ENCODE measurements around the gene PIR.

GRCh38 chrX:15437724-15438123, 55.4 kb downstream of the PIR start:
- TF ChIP-seq, protein P1, sequence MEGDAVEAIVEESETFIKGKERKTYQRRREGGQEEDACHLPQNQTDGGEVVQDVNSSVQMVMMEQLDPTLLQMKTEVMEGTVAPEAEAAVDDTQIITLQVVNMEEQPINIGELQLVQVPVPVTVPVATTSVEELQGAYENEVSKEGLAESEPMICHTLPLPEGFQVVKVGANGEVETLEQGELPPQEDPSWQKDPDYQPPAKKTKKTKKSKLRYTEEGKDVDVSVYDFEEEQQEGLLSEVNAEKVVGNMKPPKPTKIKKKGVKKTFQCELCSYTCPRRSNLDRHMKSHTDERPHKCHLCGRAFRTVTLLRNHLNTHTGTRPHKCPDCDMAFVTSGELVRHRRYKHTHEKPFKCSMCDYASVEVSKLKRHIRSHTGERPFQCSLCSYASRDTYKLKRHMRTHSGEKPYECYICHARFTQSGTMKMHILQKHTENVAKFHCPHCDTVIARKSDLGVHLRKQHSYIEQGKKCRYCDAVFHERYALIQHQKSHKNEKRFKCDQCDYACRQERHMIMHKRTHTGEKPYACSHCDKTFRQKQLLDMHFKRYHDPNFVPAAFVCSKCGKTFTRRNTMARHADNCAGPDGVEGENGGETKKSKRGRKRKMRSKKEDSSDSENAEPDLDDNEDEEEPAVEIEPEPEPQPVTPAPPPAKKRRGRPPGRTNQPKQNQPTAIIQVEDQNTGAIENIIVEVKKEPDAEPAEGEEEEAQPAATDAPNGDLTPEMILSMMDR (IDR thresholded peaks at IDR 0.05) = no peak
- TF ChIP-seq POLR2A (IDR thresholded peaks at IDR 0.05) = no peak
